Stimulated activated CD8-positive, alpha-beta memory T cell treated with anti-CD3 and anti-CD28 coated beads, Interleukin-2, amount 100 ng/mL, for 48 hours (primary cell): Measurements from ENCODE around the gene CELA1.
"Not testable (repeated sequence)": the region's sequence is repeated elsewhere in the genome, so short reads cannot be mapped to it uniquely, and the experiment has no call there.

Experiments used
- DNase-seq, 2 donors: peaks; one replicate each; pipeline ENCODE4 v3.0.0-alpha.2; 2020; ENCODE audit warnings: low read depth in 2 of 2

CELA1 gene

DNA sequence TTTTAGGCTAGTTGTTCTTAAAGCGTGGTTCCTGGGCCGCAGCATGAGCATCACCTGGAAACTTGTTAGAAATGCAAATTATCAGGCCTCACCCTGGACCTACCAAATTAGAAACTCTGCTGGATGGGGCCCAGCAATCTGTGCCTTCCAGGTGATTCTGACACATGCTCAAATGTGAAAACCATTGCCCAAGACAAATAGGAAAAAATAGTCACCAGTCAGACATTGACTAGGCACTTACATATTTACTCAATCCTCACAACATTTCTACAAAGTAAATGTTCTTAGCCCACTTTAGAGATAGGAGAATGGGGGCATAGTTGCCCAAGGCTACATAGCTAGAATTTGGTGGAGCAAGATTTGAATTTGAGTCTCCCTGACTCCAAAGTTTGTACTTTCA, 3.3 kb downstream of the CELA1 start:
- no peak for DNase-seq

- DNase-seq = no peak
Observed at GRCh38 chr12:51342416-51342815, 4.1 kb downstream of the CELA1 start.

GRCh38 chr12:51341251-51342007, 5.0 kb downstream of the CELA1 start:
- DNase-seq = peak in 1 of 2 donors; percentile 50

GRCh38 chr12:51339750-51340149, 6.7 kb downstream of the CELA1 start:
- DNase-seq = no peak

GRCh38 chr12:51337336-51337735, 9.1 kb downstream of the CELA1 start:
- DNase-seq = not testable (repeated sequence)

- no peak for DNase-seq
Observed at GRCh38 chr12:51335931-51336330, 10.5 kb downstream of the CELA1 start.

DNA sequence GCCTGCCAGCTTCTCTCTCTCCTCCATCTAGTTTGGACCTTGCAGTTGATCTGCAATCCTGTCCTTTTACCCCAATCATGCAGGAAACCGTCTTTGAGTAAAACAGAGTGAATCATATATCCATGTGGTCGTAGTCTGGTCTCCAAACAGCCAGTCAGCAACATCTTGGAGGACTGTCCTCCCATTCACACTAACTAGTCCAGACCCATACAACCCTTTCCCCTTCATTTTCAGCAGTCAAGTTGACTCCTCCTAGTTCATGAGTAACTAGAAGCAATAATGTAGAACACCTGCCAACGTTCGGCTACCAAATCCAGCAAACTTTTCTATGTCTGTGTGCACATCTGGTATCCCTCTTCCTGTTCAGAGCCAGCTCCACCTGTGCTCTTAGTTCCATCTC, 11.7 kb downstream of the CELA1 start:
- no peak for DNase-seq

- DNase-seq = no peak
Observed at GRCh38 chr12:51333536-51333935, 12.9 kb downstream of the CELA1 start.

DNA sequence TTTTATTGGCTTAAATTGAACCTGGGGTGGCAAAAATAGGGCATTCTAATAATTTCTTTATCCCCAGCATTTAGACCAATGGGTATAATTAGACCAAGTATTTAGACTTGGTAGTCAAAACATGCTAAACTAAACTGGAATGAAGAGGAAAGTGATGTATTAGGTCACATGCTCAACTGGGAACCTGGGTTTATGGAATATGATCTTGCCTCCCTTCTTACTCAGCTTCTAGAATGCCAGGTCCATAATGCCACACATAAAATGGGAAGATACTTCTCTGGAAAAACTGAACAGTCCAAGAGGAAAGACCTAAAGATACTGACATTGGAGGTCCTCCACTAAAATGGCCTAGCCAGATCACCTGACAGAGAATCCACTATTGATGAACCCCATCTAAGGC, 16.3 kb downstream of the CELA1 start:
- DNase-seq = no peak

DNA sequence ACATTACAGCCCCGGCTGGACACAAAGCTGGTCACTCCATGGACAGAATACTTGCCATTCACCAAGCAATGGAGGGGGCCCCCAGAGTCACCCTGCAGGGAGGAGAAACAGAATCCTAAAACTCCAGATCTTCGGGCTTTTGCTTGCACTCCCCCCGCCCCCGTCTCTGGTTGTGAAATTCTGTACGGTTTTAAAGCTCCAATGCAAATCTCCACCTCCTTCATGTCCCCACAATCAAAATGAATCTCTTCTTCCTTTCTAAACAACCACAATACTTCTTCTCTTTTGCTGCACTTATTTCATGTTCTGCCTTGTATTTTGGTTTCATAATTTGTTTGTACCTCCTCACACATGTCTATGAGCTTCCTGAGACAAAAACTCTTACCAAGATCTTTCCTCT, 16.7 kb downstream of the CELA1 start:
- DNase-seq = no peak

- DNase-seq = no peak
Observed at GRCh38 chr12:51328587-51328986, 17.9 kb downstream of the CELA1 start.

DNA sequence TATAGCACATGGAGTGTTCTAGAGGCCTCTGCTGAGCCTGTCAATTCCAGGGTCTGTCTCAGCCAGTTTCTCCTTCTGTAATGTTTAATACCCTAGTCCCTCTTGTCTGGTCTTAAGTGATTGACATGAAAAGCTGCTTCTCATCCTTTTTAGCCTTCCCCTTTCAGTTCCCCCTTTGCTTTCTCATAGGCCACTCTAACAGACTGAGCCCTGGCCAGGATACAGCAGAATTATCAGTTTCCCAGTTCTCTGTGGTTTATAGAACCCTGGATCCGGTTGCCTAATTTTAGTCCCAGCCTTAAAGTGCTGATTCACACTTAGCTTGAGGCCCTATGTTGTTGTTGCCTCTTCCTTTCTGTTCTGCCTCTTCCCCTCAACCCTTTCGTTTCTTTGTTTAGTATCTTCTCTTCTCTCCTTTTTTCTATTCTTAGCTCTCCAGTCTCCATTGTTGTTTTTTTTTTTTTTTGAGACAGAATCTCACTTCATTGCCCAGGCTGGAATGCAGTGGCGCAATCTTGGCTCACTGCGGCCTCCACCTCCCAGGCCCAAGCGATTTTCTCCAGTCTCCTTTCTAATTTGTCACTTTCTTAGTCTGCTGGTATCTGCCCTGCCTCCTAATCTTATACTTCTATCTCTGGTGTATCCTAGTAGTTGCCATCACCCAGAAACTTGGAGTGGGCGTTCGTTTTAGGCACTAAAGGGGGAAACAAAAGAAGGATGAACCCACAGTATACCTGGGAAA, 19.6 kb downstream of the CELA1 start:
- no peak for DNase-seq

GRCh38 chr12:51324953-51325352, 21.5 kb downstream of the CELA1 start:
- DNase-seq = no peak

GRCh38 chr12:51323966-51324895, 22.2 kb downstream of the CELA1 start, which contains the start of gene BIN2:
TSS of gene BIN2 (minus strand) at chr12:51324174. CDS start at chr12:51324102, 72 bp downstream.
- DNase-seq = peak; percentile 73 to 74

DNA sequence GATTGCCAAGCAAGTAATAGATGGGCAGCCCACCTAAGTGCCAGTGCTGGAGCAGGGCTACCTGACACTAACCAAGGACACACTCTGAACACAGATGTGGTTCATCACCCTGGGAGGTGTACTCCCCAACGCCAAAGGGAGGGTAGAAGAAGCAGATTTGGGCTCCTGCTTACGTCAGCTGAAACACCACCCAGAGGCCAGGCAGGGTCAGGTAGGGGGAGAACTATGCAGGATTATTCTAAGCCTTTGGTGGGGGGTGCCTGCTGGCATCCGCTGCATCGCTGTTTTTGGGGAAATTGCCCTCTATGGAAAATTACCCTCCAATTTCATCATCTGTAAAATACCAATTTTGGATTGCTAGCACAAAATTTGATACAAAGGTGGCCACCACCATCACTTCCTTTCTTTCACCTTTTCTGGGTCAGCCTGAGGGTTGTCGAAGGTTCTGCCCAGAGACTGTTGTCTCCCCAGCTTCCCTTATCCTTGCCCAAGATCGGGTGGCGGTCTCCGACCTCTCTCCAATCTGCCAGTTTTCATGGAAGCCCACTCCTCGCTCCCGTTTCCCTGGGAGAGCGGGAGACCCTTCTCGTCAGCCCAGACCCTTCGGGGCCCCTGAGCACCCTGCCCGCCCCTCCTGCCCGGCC, 23.0 kb downstream of the CELA1 start:
- no peak for DNase-seq

DNA sequence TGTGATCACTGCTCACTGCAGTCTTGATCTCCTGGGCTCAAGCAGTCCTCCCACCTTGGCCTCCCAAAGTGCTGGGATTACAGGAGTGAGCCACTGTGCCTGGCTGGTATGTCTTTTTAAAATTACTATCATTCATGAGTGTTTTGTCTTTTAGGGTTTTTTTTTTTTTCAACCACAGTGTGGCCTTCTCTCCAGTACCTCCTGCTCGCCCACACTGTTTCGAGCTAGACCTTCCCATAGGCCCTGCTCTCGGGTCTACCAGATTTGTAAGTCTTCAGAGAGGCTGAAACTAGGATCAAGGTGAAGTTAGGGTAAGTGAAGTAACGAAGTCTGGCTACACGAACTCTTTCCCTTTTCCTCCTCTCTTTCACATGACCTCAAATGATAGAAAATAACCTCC, 24.0 kb downstream of the CELA1 start:
- DNase-seq = no peak

GRCh38 chr12:51321882-51322281, 24.6 kb downstream of the CELA1 start:
- no peak for DNase-seq

DNA sequence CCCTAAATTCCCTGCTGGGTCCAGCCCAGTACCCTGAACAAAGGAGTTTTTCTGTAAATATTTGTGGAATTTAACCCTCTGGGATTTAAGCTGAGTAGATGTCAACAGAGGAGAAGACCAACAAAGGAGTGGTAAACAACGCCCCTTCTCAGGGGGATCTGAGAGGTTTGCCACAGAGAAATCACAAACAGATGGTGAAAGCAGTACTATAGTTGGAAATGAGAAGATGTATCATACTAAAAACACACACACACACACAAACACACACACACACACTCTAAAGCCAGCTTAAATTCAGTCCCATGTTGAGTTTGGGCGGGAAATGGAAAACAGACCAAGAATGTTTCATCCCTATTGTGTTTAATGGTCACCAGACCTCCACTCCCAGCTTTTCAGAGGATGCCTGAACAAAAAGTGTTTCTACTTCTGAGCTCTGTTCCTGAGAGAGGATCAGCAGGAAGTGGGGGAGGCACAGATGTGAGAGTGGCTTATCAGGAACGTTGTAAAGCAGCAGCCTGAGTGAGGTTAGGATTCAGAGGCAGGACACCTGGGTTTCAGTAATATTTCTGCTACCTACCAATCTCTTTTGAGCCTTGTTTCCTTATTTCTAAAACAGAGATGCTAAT, 25.7 kb downstream of the CELA1 start:
- DNase-seq = no peak

GRCh38 chr12:51320311-51320694, 26.2 kb downstream of the CELA1 start:
- DNase-seq = no peak

GRCh38 chr12:51318846-51319599, 27.5 kb downstream of the CELA1 start:
- no peak for DNase-seq
